Bronchus fibroblast of lung (primary cell): ENCODE results near the gene MET. TPM values are rescaled to one million over a fixed set of nuclear protein-coding genes. Genes with fewer than 3 reads are reported as not detected.

Experiments used
- total RNA-seq: library from RNA; depleted of rRNA; stranded (reverse); fragments of >200 nt; gene quantifications from 2 replicates; pipeline ENCODE4 v1.2.3, GENCODE V29; 2015

MET gene
- total RNA-seq, result 19.9 and 20.0 TPM in 2 replicates

DNA sequence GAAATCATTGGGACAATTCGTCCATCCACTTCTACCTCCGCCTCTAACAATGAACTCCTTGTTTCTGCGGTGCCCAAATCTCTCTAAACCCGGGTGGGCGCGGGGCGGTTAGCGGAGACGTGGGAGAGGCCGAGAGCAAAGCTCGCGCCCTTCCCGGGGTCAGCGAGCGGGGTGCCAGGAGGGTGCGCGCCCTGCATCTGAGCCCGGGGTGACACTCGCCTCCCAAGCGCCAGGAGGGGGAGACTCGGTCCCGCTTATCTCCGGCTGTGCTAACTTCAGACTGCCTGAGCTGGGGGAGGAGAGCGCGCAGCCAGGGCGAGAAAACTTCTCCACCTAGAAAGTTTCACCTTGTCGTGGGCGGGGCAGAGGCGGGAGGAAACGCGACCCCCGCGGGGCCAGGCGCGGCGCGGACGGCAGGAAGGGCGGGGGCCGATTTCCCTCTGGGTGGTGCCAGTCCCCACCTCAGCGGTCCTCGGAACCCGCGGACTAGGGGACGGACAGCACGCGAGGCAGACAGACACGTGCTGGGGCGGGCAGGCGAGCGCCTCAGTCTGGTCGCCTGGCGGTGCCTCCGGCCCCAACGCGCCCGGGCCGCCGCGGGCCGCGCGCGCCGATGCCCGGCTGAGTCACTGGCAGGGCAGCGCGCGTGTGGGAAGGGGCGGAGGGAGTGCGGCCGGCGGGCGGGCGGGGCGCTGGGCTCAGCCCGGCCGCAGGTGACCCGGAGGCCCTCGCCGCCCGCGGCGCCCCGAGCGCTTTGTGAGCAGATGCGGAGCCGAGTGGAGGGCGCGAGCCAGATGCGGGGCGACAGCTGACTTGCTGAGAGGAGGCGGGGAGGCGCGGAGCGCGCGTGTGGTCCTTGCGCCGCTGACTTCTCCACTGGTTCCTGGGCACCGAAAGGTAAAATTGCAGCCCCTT, at the start of gene MET:
MET (plus strand) TSS at position 516 of the 915 bp plus-strand sequence. CDS start 26,889 bp downstream, outside the sequence.

Other genes starting within 250 kb of the MET start
- 87.1 and 92.9 TPM in 2 replicates for gene CAV2, start 172.5 kb upstream of the MET start, total RNA-seq
- gene CAV1, start 147.2 kb upstream of the MET start, total RNA-seq, result 569 and 638 TPM in 2 replicates
- 47.6 and 57.3 TPM in 2 replicates for gene CAPZA2, start 190.4 kb downstream of the MET start, total RNA-seq